ENCODE data around the gene CCDC92B.

- no peak for TF ChIP-seq POLR2A (IDR thresholded peaks at IDR 0.05; ENCODE audit: low read depth, low read length)
- TF ChIP-seq TAF1 (IDR thresholded peaks at IDR 0.05; ENCODE audit: low read depth, low read length) = no peak
Measured at GRCh38 chr17:2716649-2717048, 32.8 kb downstream of the CCDC92B start.
